ENCODE data around the gene ENC1. TPM values are rescaled to one million over a fixed set of nuclear protein-coding genes. Genes with fewer than 3 reads are reported as not detected.

Gene ENC1
- total and polyA plus RNA-seq, 2 of the 4 experiments (the other 2 are of a cell fraction), result 25.6 to 70.8 TPM

GRCh38 chr5:74595143-74595925 lies 45.2 kb downstream of the ENC1 start:
- no peak overlapping the region for H2AFZ ChIP-seq (replicated peaks; ENCODE audit: low read length, poor library complexity)

More at GRCh38 chr5:74595143-74595925, 45.2 kb downstream of the ENC1 start:
- H4K20me1 ChIP-seq (ENCODE audit: insufficient read depth, low read length), result no peaks in the 10 kb centered on the region
- H3K9me1 ChIP-seq (ENCODE audit: insufficient read depth, low read length), result no peaks in the 10 kb centered on the region
- TF ChIP-seq MAZ (IDR thresholded peaks at IDR 0.05; ENCODE audit: borderline replicate concordance, low read depth, low read length), result no peak
- H2AK5ac ChIP-seq (ENCODE audit: low read depth, low read length), result no peak overlapping the region
- H2AK9ac ChIP-seq (replicated peaks; ENCODE audit: low read depth, low read length, poor library complexity), result no peak overlapping the region
- H3K4ac ChIP-seq (ENCODE audit: low read depth, low read length), result peak overlapping the region; percentile 5; the same call in 1 of the 2 replicates
- no peak overlapping the region for H3K23ac ChIP-seq (ENCODE audit: low read depth, low read length)
- no peak overlapping the region for H3K27ac ChIP-seq (ENCODE audit: insufficient read depth, low read length)
- no peaks in the 10 kb centered on the region for H3K36me3 ChIP-seq (ENCODE audit: control insufficient read depth, insufficient read depth, low read length)
- DNase-seq (peak; percentile 81), ATAC-seq (ENCODE audit: low read depth) (peak; percentile 78)
- peak overlapping the region; percentile 54; the same call in 1 of the 2 replicates for H2BK120ac ChIP-seq (ENCODE audit: low read depth, low read length)
- H3K4me2 ChIP-seq (ENCODE audit: low read depth, low read length), result no peak overlapping the region
- POLR2A ChIA-PET (ENCODE audit: unreplicated experiment), result interaction anchor here (0.6 kb wide), 1 partner anchor 9 kb away, joined by 7 read pairs; no protein-coding TSS in a partner anchor
- H4K8ac ChIP-seq (ENCODE audit: low read depth in 2 of 2, low read length in 2 of 2), result 0 out of 4 replicates have a peak overlapping the region, but pooled peaks of 1 of the 2 experiments have one; percentile 46
- intact Hi-C loops (cut with micrococcal nuclease) (no loop called here), dilution Hi-C loops (cut with HindIII; ENCODE audit: low sequenced_read_pairs, unreplicated experiment) (no loop called here), in situ Hi-C loops (cut with MboI; ENCODE audit: low sequenced_read_pairs) (no loop called here)
- peak overlapping the region; percentile 34 for H2BK5ac ChIP-seq (ENCODE audit: low read depth, low read length, poor library complexity, severe bottlenecking)
- H3K9me3 ChIP-seq (ENCODE audit: control insufficient read depth, insufficient read depth, low read length), result no peaks in the 10 kb centered on the region
- H3K18ac ChIP-seq (ENCODE audit: low read depth, low read length), result no peak overlapping the region
- no peak overlapping the region for H3K9ac ChIP-seq (ENCODE audit: low read depth, low read length)
- H2BK20ac ChIP-seq (ENCODE audit: low read depth, low read length), result peak overlapping the region; percentile 46; the same call in 1 of the 2 replicates
- H3K14ac ChIP-seq (replicated peaks; ENCODE audit: low read depth, low read length), result no peak overlapping the region
- no TSS peak for BruUV-seq (replicated peaks)
- no peaks in the 10 kb centered on the region for H3K27me3 ChIP-seq (ENCODE audit: control insufficient read depth, insufficient read depth, low read length)
- CTCF ChIA-PET, result no interaction called here
- no peak overlapping the region for H4K5ac ChIP-seq (ENCODE audit: low read depth, low read length)
- H3K4me3 ChIP-seq (ENCODE audit: insufficient read depth, low read depth, low read length), result no peak overlapping the region
- H3K4me1 ChIP-seq (ENCODE audit: control insufficient read depth, insufficient read depth, low read length), result no peaks in the 10 kb centered on the region; the same call in 1 of the 2 replicates
- H2BK15ac ChIP-seq (ENCODE audit: low read depth, low read length), result 0 out of 3 replicates have a peak overlapping the region, but pooled peaks have one; percentile 34
- no peak overlapping the region for H4K91ac ChIP-seq (ENCODE audit: insufficient read depth, low read depth, low read length)
- H3K56ac ChIP-seq (ENCODE audit: extremely low read depth, insufficient read depth, low read length), result no peak overlapping the region; the same call in 1 of the 2 replicates
- WGBS, 2 experiments (ENCODE audit: extremely low coverage in 2 of 2, insufficient read length in 1 of 2), result 36% methylated on average over 2 of the region's 4 CpGs; no CpG with 5 or more reads in 1 of the 2 experiments
- H3K79me1 ChIP-seq (ENCODE audit: low read depth in 1 of 2, low read length in 2 of 2), result no peaks in the 10 kb centered on the region

Measured in IMR-90 (cell line).